Measurements from ENCODE around the gene CORT. TPM values are rescaled to one million over a fixed set of nuclear protein-coding genes. Genes with fewer than 3 reads are reported as not detected.

CORT gene
- total RNA-seq, 2 donors from 2014 or later, result 0.34 to 0.52 TPM

DNA sequence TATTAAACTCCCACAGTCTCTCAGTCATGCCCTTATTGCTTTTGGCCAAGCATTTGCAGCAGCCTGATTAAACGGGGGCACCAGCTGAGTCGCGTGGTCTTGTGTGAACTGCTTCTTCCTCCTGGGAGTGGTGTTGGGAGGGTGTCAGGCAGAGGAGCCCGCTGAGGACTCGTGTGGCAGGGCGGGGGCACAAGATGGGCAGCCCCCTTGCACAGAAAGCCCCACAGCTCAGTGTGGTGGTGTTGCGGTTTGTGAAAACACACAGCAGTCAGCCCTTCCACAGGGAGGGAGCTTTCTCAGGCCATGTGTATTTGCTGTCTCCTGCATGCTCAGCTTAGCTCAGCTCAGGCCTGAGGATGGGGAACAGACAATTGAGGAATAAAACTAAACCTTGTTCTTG, 47.3 kb downstream of the CORT start:
- no peak for ATAC-seq
- DNase-seq, result no peak
- intact Hi-C loops (cut with DNase I, micrococcal nuclease), result loop anchor here in 1 of 2 donors (10.0 kb wide), 2 partner anchors 62 to 122 kb away; partner anchors contain the start of gene CENPS

DNA sequence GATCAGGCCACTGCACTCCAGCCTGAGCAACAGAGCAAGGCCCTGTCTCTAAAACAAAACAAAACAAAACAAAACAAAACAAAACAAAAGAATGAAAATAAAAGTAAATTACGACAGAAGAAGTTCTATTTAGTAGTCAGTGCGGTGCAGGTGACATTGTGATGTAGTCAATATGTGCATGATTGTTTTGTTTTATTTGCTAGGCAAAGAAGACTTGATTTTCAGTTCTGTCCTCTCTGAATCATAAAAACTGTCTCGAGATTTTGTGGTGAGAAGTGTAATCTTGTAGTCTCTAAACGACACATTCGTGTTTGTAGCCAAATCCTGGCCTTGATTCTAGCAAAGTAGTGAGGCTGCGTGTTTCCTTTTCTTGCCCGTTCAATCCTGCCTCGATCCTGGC, 48.4 kb downstream of the CORT start:
- ATAC-seq, result no peak
- intact Hi-C loops (cut with DNase I, micrococcal nuclease), result loop anchor here in 1 of 2 donors (10.0 kb wide), 2 partner anchors 63 to 123 kb away; partner anchors contain the start of gene CENPS
- DNase-seq, result no peak

Other genes starting within 250 kb of the CORT start
- gene KIF1B, start 239.5 kb upstream of the CORT start, total RNA-seq, result 10 to 100 TPM; 44.6 to 45.3 TPM
- 100 to 1,000 TPM in 1 of 2 donors, 10 to 100 TPM in 1; 68.0 to 105 TPM for gene PGD, start 51.0 kb upstream of the CORT start, total RNA-seq
- 10 to 100 TPM; 11.8 to 11.9 TPM for gene CENPS, start 19.6 kb upstream of the CORT start, total RNA-seq
- 10 to 100 TPM; 22.6 to 26.8 TPM for gene DFFA, start 22.5 kb downstream of the CORT start, total RNA-seq
- 10 to 100 TPM; 19.7 to 21.5 TPM for gene PEX14, start 24.9 kb downstream of the CORT start, total RNA-seq